CD14-positive monocyte (primary cell): Measurements from ENCODE around the gene PABPN1L. TPM values are rescaled to one million over a fixed set of nuclear protein-coding genes. Genes with fewer than 3 reads are reported as not detected.

ENCODE experiments used
- DNase-seq, 3 donors: peaks; one replicate each; pipeline ENCODE4 v3.0.0-alpha.2; 2011 to 2022
- H2AFZ ChIP-seq: 2 replicates; pipeline ENCODE4 v1.6.0; 2012; ENCODE audit warnings: mild to moderate bottlenecking, low read depth, low read length, inconsistent platforms; ENCODE audit not compliant: insufficient read depth, poor library complexity, severe bottlenecking
- H3K27ac ChIP-seq, 2 donors: 1 replicate in 1 of 2; 2 replicates in 1 of 2; pipeline ENCODE4 v1.5.1; 2012 to 2013; ENCODE audit warnings: low read length in 2 of 2, control low read depth in 1 of 2, inconsistent platforms in 1 of 2, low read depth in 1 of 2, mild to moderate bottlenecking in 1 of 2
- H3K27me3 ChIP-seq, 2 donors: one replicate each; pipeline versions ENCODE4 v1.6.0 to v1.6.1; 2011 to 2013; ENCODE audit warnings: low read length in 2 of 2; ENCODE audit not compliant: control insufficient read depth in 2 of 2, insufficient read depth in 2 of 2
- H3K36me3 ChIP-seq, 2 donors: replicated peaks in 1 of 2; 1 replicate in 1 of 2; 2 replicates in 1 of 2; pipeline versions ENCODE4 v1.5.1 to v1.6.1; 2012 to 2013; ENCODE audit warnings: low read length in 2 of 2, control low read depth in 1 of 2, inconsistent platforms in 1 of 2, mild to moderate bottlenecking in 1 of 2; ENCODE audit not compliant: insufficient read depth in 2 of 2, control insufficient read depth in 1 of 2
- H3K4me1 ChIP-seq, 2 donors: 1 replicate in 1 of 2; 2 replicates in 1 of 2; pipeline versions ENCODE4 v1.5.1 to v1.6.1; 2012 to 2013; ENCODE audit warnings: low read length in 2 of 2, control low read depth in 1 of 2, inconsistent platforms in 1 of 2, mild to moderate bottlenecking in 1 of 2, moderate library complexity in 1 of 2; ENCODE audit not compliant: insufficient read depth in 2 of 2, control insufficient read depth in 1 of 2
- H3K4me2 ChIP-seq: replicated peaks from 2 replicates; pipeline ENCODE3; 2012; ENCODE audit warnings: low read length, moderate library complexity, mild to moderate bottlenecking; ENCODE audit not compliant: poor library complexity, severe bottlenecking; ENCODE audit errors: extremely low read depth
- H3K4me3 ChIP-seq, 3 experiments: fragments of 200-600 bp in 1 of 3; sonication (generic) in 1 of 3; replicated peaks in 1 of 3; 1 replicate in 2 of 3; 2 replicates in 1 of 3; pipeline ENCODE4 v1.5.1; 2011 to 2013; ENCODE audit warnings: low read length in 3 of 3, mild to moderate bottlenecking in 3 of 3, control low read depth in 2 of 3, low read depth in 2 of 3, inconsistent platforms in 1 of 3, moderate library complexity in 1 of 3
- H3K79me2 ChIP-seq: 2 replicates; pipeline ENCODE4 v1.6.0; 2012; ENCODE audit warnings: mild to moderate bottlenecking, control low read depth, inconsistent platforms, low read length, moderate library complexity; ENCODE audit not compliant: insufficient read depth
- H3K9ac ChIP-seq: 2 replicates; pipeline ENCODE4 v1.6.0; 2017; ENCODE audit warnings: low read length, mild to moderate bottlenecking; ENCODE audit not compliant: insufficient read depth, poor library complexity, severe bottlenecking
- H3K9me3 ChIP-seq, 2 donors: replicated peaks in 1 of 2; 1 replicate in 1 of 2; 2 replicates in 1 of 2; pipeline versions ENCODE4 v1.5.1 to v1.6.1; 2012 to 2013; ENCODE audit warnings: low read length in 2 of 2, control low read depth in 1 of 2; ENCODE audit not compliant: control insufficient read depth in 1 of 2, insufficient read depth in 1 of 2
- H4K20me1 ChIP-seq: 2 replicates; pipeline ENCODE4 v1.6.0; 2012; ENCODE audit warnings: mild to moderate bottlenecking, low read length, control low read depth, moderate library complexity; ENCODE audit not compliant: insufficient read depth
- H3K27ac Mint-ChIP-seq, 7 donors: one replicate each; pipeline ENCODE4 v1.8.0; 2020; ENCODE audit warnings: mild to moderate bottlenecking in 7 of 7, mixed read lengths in 7 of 7, moderate library complexity in 6 of 7, inconsistent platforms in 2 of 7
- H3K27me3 Mint-ChIP-seq, 3 donors: one replicate each; pipeline ENCODE4 v1.8.0; 2021 to 2022; ENCODE audit warnings: low read depth in 3 of 3, mild to moderate bottlenecking in 3 of 3, mixed read lengths in 3 of 3, moderate library complexity in 3 of 3, inconsistent platforms in 1 of 3
- H3K36me3 Mint-ChIP-seq, 2 donors: one replicate each; pipeline ENCODE4 v1.8.0; 2020; ENCODE audit warnings: mixed read lengths in 2 of 2, inconsistent platforms in 1 of 2, mild to moderate bottlenecking in 1 of 2
- H3K4me1 Mint-ChIP-seq: one replicate; pipeline ENCODE4 v1.8.0; 2020; ENCODE audit warnings: mild to moderate bottlenecking, mixed read lengths
- H3K4me3 Mint-ChIP-seq, 2 donors: one replicate each; pipeline ENCODE4 v1.8.0; 2020; ENCODE audit warnings: mild to moderate bottlenecking in 2 of 2, mixed read lengths in 2 of 2, moderate library complexity in 1 of 2
- H3K9me3 Mint-ChIP-seq, 7 donors: one replicate each; pipeline ENCODE4 v1.8.0; 2020 to 2022; ENCODE audit warnings: mixed read lengths in 7 of 7, mild to moderate bottlenecking in 6 of 7, moderate library complexity in 6 of 7, inconsistent platforms in 2 of 7
- CTCF ChIP-seq: fragments of 200-600 bp; IDR thresholded peaks from one replicate; pipeline ENCODE4 v1.8.0; 2022; ENCODE audit warnings: antibody characterized with exemption, mild to moderate bottlenecking
- WGBS: methylation state at CpG from one replicate; pipeline ENCODE4 v1.1.5; 2013; ENCODE audit warnings: missing lambda C conversion rate; ENCODE audit not compliant: insufficient coverage; 5-methylcytosine and 5-hydroxymethylcytosine counted together
- intact Hi-C, 2 donors: fragments of 100-400 bp; cut with micrococcal nuclease; formaldehyde crosslinking; loops; one replicate each; pipeline versions ENCODE4 v1.15.0 to v1.15.1; 2023
- polyA plus RNA-seq, 3 donors: library from polyadenylated mRNA; depleted of rRNA in 1 of 3; unstranded in 2 of 3; stranded (reverse) in 1 of 3; fragments of 300-500 nt in 2 of 3; fragments of >200 nt in 1 of 3; fragmentation: Illumina TruSeq in 2 of 3; gene quantifications; 1 replicate in 2 of 3; 2 replicates in 1 of 3; pipeline ENCODE4 v1.2.3, GENCODE V29; 2012 to 2021

Gene PABPN1L
- polyA plus RNA-seq, 3 donors = 0.39 TPM; not detected in 2

DNA sequence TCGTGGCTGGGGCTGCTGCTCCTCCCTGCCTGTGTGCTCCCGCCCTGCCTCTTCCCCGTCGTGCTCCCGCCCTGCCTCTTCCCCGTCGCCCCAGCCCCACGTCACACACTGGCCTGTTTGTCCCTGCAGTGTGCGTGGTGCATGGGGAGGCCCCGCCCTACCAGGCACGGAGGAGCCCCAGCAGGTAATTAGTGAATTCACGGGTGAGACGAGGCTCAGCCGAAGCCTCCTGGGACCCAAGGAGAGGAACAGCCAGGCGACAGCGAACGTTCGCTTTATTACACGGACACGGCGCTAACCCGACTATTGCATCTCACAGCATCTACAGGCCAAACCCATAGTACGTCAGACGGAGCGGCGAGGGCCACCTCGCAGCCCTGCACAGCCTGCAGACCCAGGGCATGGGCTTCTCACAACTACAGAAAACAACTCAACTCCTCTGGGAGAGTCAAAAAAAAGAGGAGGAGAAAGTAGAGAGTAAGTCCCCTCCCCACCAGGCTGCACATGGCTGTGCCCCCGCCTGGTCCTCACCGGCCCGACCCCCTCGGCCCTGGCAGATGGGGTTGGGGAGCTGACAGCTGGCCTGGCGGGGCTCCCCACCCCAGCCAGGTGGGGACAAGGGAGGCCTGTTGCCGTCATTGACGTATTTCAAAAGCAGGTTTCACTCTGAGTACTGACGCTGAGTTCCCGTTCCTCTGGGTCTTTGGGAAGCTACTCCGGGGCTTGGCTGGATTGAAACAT, 4.3 kb upstream of the PABPN1L start:
- Histone ChIP-seq H3K4me1 (peaks cover 0 to 11% of the 10 kb centered on the region in 2 donors), H3K27ac (no peak overlapping the region), H3K27me3 (peaks cover 0 to 19% of the 10 kb centered on the region in 2 donors), H3K79me2 (no peaks in the 10 kb centered on the region), H4K20me1 (peaks cover 46% of the 10 kb centered on the region), H3K9me3 (no peaks in the 10 kb centered on the region), H3K36me3 (peaks cover 5 to 17% of the 10 kb centered on the region in 2 donors), H3K9ac (peak overlapping the region; percentile 4), H2AFZ (no peak overlapping the region), H3K4me3 (no peak overlapping the region), H3K4me2 (peak overlapping the region; percentile 48)
- DNase-seq = no peak
- WGBS = 13% methylated on average over 27 of the region's 37 CpGs
- Mint-ChIP-seq H3K27ac (peak overlapping the region in 1 of 7 donors; percentile 53), H3K4me1 (peaks cover 9% of the 10 kb centered on the region), H3K27me3 (peaks cover 21 to 41% (median 34%) of the 10 kb centered on the region in 3 donors), H3K9me3 (peaks cover 0 to 8% (median 2%) of the 10 kb centered on the region in 7 donors), H3K4me3 (peak overlapping the region; percentile 24 to 83), H3K36me3 (peaks cover 12 to 18% of the 10 kb centered on the region in 2 donors)
- intact Hi-C loops = no loop called here
- TF ChIP-seq CTCF = no peak

DNA sequence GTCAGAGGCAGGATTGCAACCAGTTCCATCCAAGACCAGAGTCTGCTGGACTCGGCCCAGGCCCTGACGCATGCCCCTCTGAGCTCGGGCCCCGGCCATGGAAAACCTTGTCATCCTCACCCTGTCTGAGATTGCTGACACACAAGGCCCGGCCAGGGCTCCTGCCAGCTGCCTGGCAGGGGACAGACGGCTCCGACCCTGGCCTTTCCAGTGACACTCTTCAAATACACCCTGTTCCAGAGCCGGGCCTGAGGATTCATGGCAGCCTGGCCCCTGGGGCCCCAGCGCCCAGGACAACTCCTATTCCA, 3.2 kb upstream of the PABPN1L start:
- DNase-seq = no peak
- intact Hi-C loops = no loop called here
- H3K27me3 ChIP-seq = peaks cover 0 to 19% of the 10 kb centered on the region in 2 donors
- no peak overlapping the region for H3K4me3 ChIP-seq
- no peak overlapping the region for H3K27ac ChIP-seq
- H3K4me3 Mint-ChIP-seq = no peak overlapping the region
- 96% methylated on average over 5 of the region's 9 CpGs for WGBS
- no peak for TF ChIP-seq CTCF
- no peak overlapping the region for H3K27ac Mint-ChIP-seq
- peaks cover 9% of the 10 kb centered on the region for H3K4me1 Mint-ChIP-seq
- no peak overlapping the region for H2AFZ ChIP-seq
- H3K4me2 ChIP-seq = no peak overlapping the region
- peaks cover 35% of the 10 kb centered on the region for H4K20me1 ChIP-seq
- peaks cover 0 to 5% of the 10 kb centered on the region in 2 donors for H3K36me3 ChIP-seq
- no peak overlapping the region for H3K9ac ChIP-seq
- H3K9me3 ChIP-seq = no peaks in the 10 kb centered on the region
- H3K9me3 Mint-ChIP-seq = peaks cover 0 to 7% (median 0%) of the 10 kb centered on the region in 7 donors
- no peaks in the 10 kb centered on the region for H3K79me2 ChIP-seq
- peaks cover 0 to 11% of the 10 kb centered on the region in 2 donors for H3K4me1 ChIP-seq
- peaks cover 21 to 42% (median 34%) of the 10 kb centered on the region in 3 donors for H3K27me3 Mint-ChIP-seq
- peaks cover under 1 to 7% of the 10 kb centered on the region in 2 donors for H3K36me3 Mint-ChIP-seq
